HG02642 (cell line): ENCODE measurements around the gene HTR3E.
"Not testable (repeated sequence)": the region's sequence is repeated elsewhere in the genome, so short reads cannot be mapped to it uniquely, and the experiment has no call there.

Experiments
- ATAC-seq: cut with Tn5 transposase; IDR thresholded peaks from one replicate; pipeline ENCODE4 v1.9.1; 2021; ENCODE audit warnings: mild to moderate bottlenecking; ENCODE audit not compliant: unreplicated experiment, poor library complexity

HTR3E gene

GRCh38 chr3:184096811-184097383, at the start of gene HTR3E:
HTR3E (plus strand) TSS chr3:184097064; CDS start chr3:184097530, 466 bp downstream.
- ATAC-seq: no peak

- ATAC-seq: no peak
These were observed 46.5 kb upstream of the HTR3E start for GRCh38 chr3:184050217-184050847.

GRCh38 chr3:184052767-184053166, 44.1 kb upstream of the HTR3E start, which contains the start of gene HTR3C:
HTR3C (plus strand) TSS chr3:184053047; CDS start chr3:184053081, 34 bp downstream.
- no peak for ATAC-seq

GRCh38 chr3:184058029-184058428, 38.8 kb upstream of the HTR3E start:
- ATAC-seq: no peak

GRCh38 chr3:184059424-184059823, 37.4 kb upstream of the HTR3E start:
- no peak for ATAC-seq

- no peak for ATAC-seq
These were observed 34.2 kb upstream of the HTR3E start for GRCh38 chr3:184062637-184063036.

GRCh38 chr3:184066211-184066610, 30.7 kb upstream of the HTR3E start:
- ATAC-seq: no peak

- ATAC-seq: no peak
These were observed 29.2 kb upstream of the HTR3E start for GRCh38 chr3:184067573-184068055.

GRCh38 chr3:184068344-184068743, 28.5 kb upstream of the HTR3E start:
- ATAC-seq: no peak

GRCh38 chr3:184071142-184071541, 25.7 kb upstream of the HTR3E start:
- not testable (repeated sequence) for ATAC-seq

GRCh38 chr3:184073621-184074020, 23.2 kb upstream of the HTR3E start:
- no peak for ATAC-seq

GRCh38 chr3:184075901-184076300, 21.0 kb upstream of the HTR3E start:
- ATAC-seq: no peak

- no peak for ATAC-seq
These were observed 19.0 kb upstream of the HTR3E start for GRCh38 chr3:184077881-184078280.

- ATAC-seq: no peak
These were observed 18.0 kb upstream of the HTR3E start for GRCh38 chr3:184078851-184079250.

- no peak for ATAC-seq
These were observed 15.6 kb upstream of the HTR3E start for GRCh38 chr3:184081116-184081830.

GRCh38 chr3:184082034-184082433, 14.8 kb upstream of the HTR3E start:
- no peak for ATAC-seq

GRCh38 chr3:184082465-184082864, 14.4 kb upstream of the HTR3E start:
- ATAC-seq: no peak

GRCh38 chr3:184085389-184085852, 11.4 kb upstream of the HTR3E start:
- no peak for ATAC-seq

- no peak for ATAC-seq
These were observed 4.7 kb upstream of the HTR3E start for GRCh38 chr3:184092199-184092598.

GRCh38 chr3:184097556-184097955, 692 bp downstream of the HTR3E start:
- no peak for ATAC-seq
